Heart right ventricle (tissue), 16 donors: ENCODE data around the gene ANO9. TPM values are rescaled to one million over a fixed set of nuclear protein-coding genes. Genes with fewer than 3 reads are reported as not detected.

Experiments
- ATAC-seq, 8 donors: fragments of 200-7000 bp; cut with Tn5 transposase; one replicate each; pipeline ENCODE4 v1.9.1; 2020; ENCODE audit warnings: mild to moderate bottlenecking in 8 of 8, moderate library complexity in 8 of 8, moderate number of reproducible peaks in 1 of 8
- DNase-seq, 2 donors: peaks; one replicate each; pipeline ENCODE4 v3.0.0-alpha.2; 2020
- H3K27ac ChIP-seq, 10 donors: fragments of 200-600 bp; sonication (generic) in 2 of 10; one replicate each; pipeline versions ENCODE4 v1.5.0 to v1.8.0; 2020 to 2022; ENCODE audit warnings: mild to moderate bottlenecking in 3 of 10
- H3K27me3 ChIP-seq, 7 donors: fragments of 200-600 bp; one replicate each; pipeline ENCODE4 v1.8.0; 2021 to 2022; ENCODE audit warnings: mild to moderate bottlenecking in 2 of 7
- H3K36me3 ChIP-seq, 9 donors: fragments of 200-600 bp; sonication (generic) in 1 of 9; one replicate each; pipeline versions ENCODE4 v1.5.0 to v1.8.0; 2020 to 2022; ENCODE audit warnings: mild to moderate bottlenecking in 2 of 9
- H3K4me1 ChIP-seq, 9 donors: fragments of 200-600 bp; sonication (generic) in 1 of 9; one replicate each; pipeline versions ENCODE4 v1.5.0 to v1.8.0; 2020 to 2022; ENCODE audit warnings: mild to moderate bottlenecking in 4 of 9
- H3K4me3 ChIP-seq, 10 donors: fragments of 200-600 bp; sonication (generic) in 2 of 10; one replicate each; pipeline versions ENCODE4 v1.5.0 to v1.8.0; 2020 to 2022; ENCODE audit warnings: mild to moderate bottlenecking in 7 of 10, moderate library complexity in 2 of 10
- H3K9me3 ChIP-seq, 11 donors: fragments of 200-600 bp in 10 of 11; sonication (generic) in 2 of 11; one replicate each; pipeline versions ENCODE4 v1.5.0 to v1.8.0; 2013 to 2022; ENCODE audit warnings: mild to moderate bottlenecking in 2 of 11, control low read depth in 1 of 11, moderate library complexity in 1 of 11
- CTCF ChIP-seq, 9 donors: fragments of 200-600 bp; sonication (generic) in 2 of 9; IDR thresholded peaks; one replicate each; pipeline versions ENCODE4 v1.5.0 to v1.8.0; 2021 to 2022; ENCODE audit warnings: antibody characterized with exemption in 9 of 9, mild to moderate bottlenecking in 5 of 9, moderate library complexity in 1 of 9
- WGBS, 2 donors: extraction: QIAGEN DNeasy Blood & Tissue Kit; methylation state at CpG; one replicate each; pipeline ENCODE4 v1.1.7; 2013; ENCODE audit warnings: inconsistent platforms in 1 of 2; 5-methylcytosine and 5-hydroxymethylcytosine counted together
- intact Hi-C, 10 donors: fragments of 100-400 bp; cut with DNase I; formaldehyde crosslinking; loops; one replicate each; pipeline versions ENCODE4 v1.11.1 to v1.14.2; 2022
- polyA plus RNA-seq, 2 donors: library from polyadenylated mRNA; stranded (reverse); fragments of 200-250 nt; gene quantifications; one replicate each; pipeline ENCODE4 v1.2.3, GENCODE V29; 2013
- total RNA-seq, 10 donors: library from RNA; stranded (reverse); fragmentation: NEBNext Ultra II Directional in 3 of 10; extraction: Animal tissue kit (Norgen Biotek cat#: 25700) in 3 of 10; gene quantifications; one replicate each; pipeline versions ENCODE4 v1.2.1 to v1.2.4, GENCODE V29; 2021 to 2023
- donor health status: Arrhythmogenic right ventricular cardiomyopathy.
- donor health status: ischemic (EF 13 %, LVEDD 7.1; RV severe dilation, severe dysfunction).
- donor health status: healthy with polysubstance abuse.
- donor health status: DM: no; HTN: yes; CAD: no.
- donor health status: DM: no; HTN: no; CAD: no.
- donor health status: ischemic (EF 25% LVEDD 6.9; RV normal size, moderate dysfunction).
- donor health status: ischemic (EF 25% LVEDD 5.7; RV mildly dilated, moderate dysfunction).
- donor health status: healthy.
- donor health status: DM: yes; HTN: yes; CAD: no.
- donor health status: Ischemic cardiomyopathy.
- donor health status: ischemic (EF 35%, LVEDD 5.7; RV mildly dilated, moderate dysfunction).
- donor health status: nonischemic (EF 11% LVEDD 7.7; RV severe dilation, severe dysfunction).
- donor health status: DM: yes; HTN: yes; CAD: no.
- donor health status: PGD.
- donor health status: ischemic (EF 29% LVEDD 5.4; RV normal size, mild dysfunction).
- donor health status: nonischemic (EF 23%, LVEDD 6.1; RV moderate dilation, normal function).

Gene ANO9
- total and polyA plus RNA-seq, 12 donors = 0.05 to 2.3 (median 0.19) TPM; not detected in 4

GRCh38 chr11:450809-451451, 9.1 kb upstream of the ANO9 start:
- Histone ChIP-seq H3K4me3 (peak overlapping the region; percentile 72 to 100 (median 96)), H3K9me3 (no peaks in the 10 kb centered on the region), H3K36me3 (peaks cover 0 to 28% (median 3%) of the 10 kb centered on the region in 9 donors), H3K4me1 (peaks cover 19 to 53% (median 36%) of the 10 kb centered on the region in 9 donors), H3K27ac (peak overlapping the region; percentile 41 to 96 (median 90)), H3K27me3 (no peaks in the 10 kb centered on the region)
- WGBS, 2 donors = 3 to 4% methylated on average over 46 of the region's 46 CpGs
- peak in 6 of 9 donors; percentile 11 to 37 (median 28) for TF ChIP-seq CTCF (IDR thresholded peaks at IDR 0.05)
- intact Hi-C loops = loop anchor here in 7 of 10 donors (2.0 to 10.0 kb wide), 6 partner anchors 46 to 149 kb away; partner anchors contain the start of gene RNH1 (in 4 of the 7)
- DNase-seq (peak in 1 of 2 donors; percentile 42), ATAC-seq (peak in 1 of 8 donors; percentile 3)

- peak; percentile 95 to 97 for DNase-seq
- H3K27me3 ChIP-seq = no peaks in the 10 kb centered on the region
- peaks cover 17 to 45% (median 32%) of the 10 kb centered on the region in 9 donors for H3K4me1 ChIP-seq
- H3K36me3 ChIP-seq = peaks cover 0 to 28% (median 3%) of the 10 kb centered on the region in 9 donors
- intact Hi-C loops = loop anchor here in 8 of 10 donors (2.0 to 10.0 kb wide), 11 partner anchors 33 to 148 kb away; partner anchors contain the start of genes RNH1 (in 4 of the 8) and B4GALNT4 (in 1 of the 8)
- peak in 1 of 9 donors; percentile 2 for TF ChIP-seq CTCF (IDR thresholded peaks at IDR 0.05)
- WGBS, 2 donors = 0 to 1% methylated on average over 108 of the region's 108 CpGs
- peak; percentile 90 to 94 (median 92) for ATAC-seq
- no peaks in the 10 kb centered on the region for H3K9me3 ChIP-seq
- peak within 1 kb of the TSS; percentile 85 to 96 (median 90) for H3K27ac ChIP-seq
- peak within 1 kb of the TSS; percentile 72 to 100 (median 96) for H3K4me3 ChIP-seq
Observed at GRCh38 chr11:449889-450808, 8.3 kb upstream of the ANO9 start, which contains the start of gene PTDSS2. Gene PTDSS2 (plus strand): TSS chr11:450279. CDS start chr11:450456, 177 bp downstream.

- Histone ChIP-seq H3K36me3 (peaks cover 0 to 13% (median 0%) of the 10 kb centered on the region in 9 donors), H3K4me1 (peaks cover 20 to 46% (median 34%) of the 10 kb centered on the region in 9 donors)
Observed at GRCh38 chr11:447923-448731, 6.3 kb upstream of the ANO9 start.

More at GRCh38 chr11:447923-448731, 6.3 kb upstream of the ANO9 start:
- intact Hi-C loops = loop anchor here in 5 of 10 donors (1.0 to 10.0 kb wide), 7 partner anchors 31 to 83 kb away; partner anchors contain the start of gene B4GALNT4 (in 1 of the 5)
- peak overlapping the region; percentile 85 to 96 (median 91) for H3K27ac ChIP-seq
- peak overlapping the region; percentile 39 to 75 (median 64) for H3K4me3 ChIP-seq
- WGBS, 2 donors = 3 to 4% methylated on average over 55 of the region's 55 CpGs
- peak; percentile 62 to 97 (median 84) for TF ChIP-seq CTCF (IDR thresholded peaks at IDR 0.05)
- peaks cover 0 to 3% (median 0%) of the 10 kb centered on the region in 7 donors for H3K27me3 ChIP-seq
- ATAC-seq (peak; percentile 87 to 92 (median 89)), DNase-seq (peak; percentile 94 to 97)
- no peaks in the 10 kb centered on the region for H3K9me3 ChIP-seq
